Endothelial cell of umbilical vein (primary cell): ENCODE data around the gene CPA1. TPM values are rescaled to one million over a fixed set of nuclear protein-coding genes. Genes with fewer than 3 reads are reported as not detected.

Experiments used
- BruUV-seq: library from RNA; stranded (reverse); fragments of 400-500 nt; replicated peaks from 2 replicates; lab custom pipeline; 2021; lab: Mats Ljungman, UMichigan
- CTCF ChIA-PET: fragments of 300-600, 350-600 bp; sonication (Branson Sonifier 250); formaldehyde crosslinking; loops from one replicate; lab custom pipeline; 2021; ENCODE audit warnings: antibody characterized with exemption, inconsistent platforms; lab: Charles Lee
- POLR2A ChIA-PET: fragments of 300-600, 350-600 bp; sonication (Branson Sonifier 250); formaldehyde crosslinking; loops from one replicate; lab custom pipeline; 2021; ENCODE audit warnings: antibody characterized with exemption, inconsistent platforms; lab: Charles Lee
- DNase-seq: peaks from one replicate; pipeline ENCODE4 v3.0.0-alpha.2; 2011; ENCODE audit warnings: low read depth, low spot score
- FAIRE-seq: peaks from 2 replicates; lab custom pipeline; 2011; peaks lifted over from hg19 to GRCh38; lab: Jason Lieb, UNC
- H2AFZ ChIP-seq: 2 replicates; pipeline ENCODE4 v1.6.0; 2012; ENCODE audit warnings: low read depth, low read length, control low read depth, inconsistent platforms
- H3K27ac ChIP-seq: 2 replicates; pipeline ENCODE4 v1.5.1; 2011; ENCODE audit warnings: low read depth, mild to moderate bottlenecking, control low read depth, low read length, moderate library complexity; ENCODE audit not compliant: insufficient read depth
- H3K27me3 ChIP-seq, 2 experiments: 2 replicates each; pipeline versions ENCODE4 v1.6.0 to v1.6.1; 2011; ENCODE audit warnings: low read length in 2 of 2, mixed read lengths in 1 of 2; ENCODE audit not compliant: control insufficient read depth in 2 of 2, insufficient read depth in 2 of 2
- H3K36me3 ChIP-seq, 2 experiments: 2 replicates in 1 of 2; 3 replicates in 1 of 2; pipeline ENCODE4 v1.5.1; 2011; ENCODE audit warnings: low read length in 2 of 2, mild to moderate bottlenecking in 1 of 2, moderate library complexity in 1 of 2; ENCODE audit not compliant: control insufficient read depth in 2 of 2, insufficient read depth in 2 of 2; ENCODE audit errors: extremely low read depth in 1 of 2
- H3K4me1 ChIP-seq: 3 replicates; pipeline ENCODE4 v1.5.1; 2011; ENCODE audit warnings: mild to moderate bottlenecking, low read length; ENCODE audit not compliant: control insufficient read depth, insufficient read depth; ENCODE audit errors: extremely low read depth
- H3K4me2 ChIP-seq: 2 replicates; pipeline ENCODE4 v1.6.1; 2011; ENCODE audit warnings: low read length, control low read depth, mixed read lengths; ENCODE audit not compliant: insufficient read depth
- H3K4me3 ChIP-seq, 3 experiments: fragments of 200-600 bp in 1 of 3; sonication (generic), shearing (Covaris generic) in 1 of 3; replicated peaks in 1 of 3; 2 replicates each; pipeline ENCODE4 v1.5.1; 2011 to 2016; ENCODE audit warnings: control low read depth in 3 of 3, low read length in 3 of 3, mild to moderate bottlenecking in 2 of 3, inconsistent platforms in 1 of 3, low read depth in 1 of 3, moderate library complexity in 1 of 3; ENCODE audit not compliant: insufficient read depth in 1 of 3
- H3K79me2 ChIP-seq: 2 replicates; pipeline ENCODE4 v1.6.0; 2012; ENCODE audit warnings: low read length, inconsistent platforms; ENCODE audit not compliant: control insufficient read depth, insufficient read depth
- H3K9ac ChIP-seq: replicated peaks from 2 replicates; pipeline ENCODE3; 2011; ENCODE audit warnings: low read length, control low read depth; ENCODE audit not compliant: insufficient read depth; ENCODE audit errors: extremely low read depth
- H3K9me1 ChIP-seq: replicated peaks from 3 replicates; pipeline ENCODE4 v1.6.0; 2011; ENCODE audit warnings: mild to moderate bottlenecking, low read length; ENCODE audit not compliant: control insufficient read depth, insufficient read depth; ENCODE audit errors: extremely low read depth
- H3K9me3 ChIP-seq: replicated peaks from 2 replicates; pipeline ENCODE4 v1.5.1; 2012; ENCODE audit warnings: low read length, inconsistent platforms; ENCODE audit not compliant: control insufficient read depth, insufficient read depth
- H4K20me1 ChIP-seq: replicated peaks from 2 replicates; pipeline ENCODE3; 2011; ENCODE audit warnings: mild to moderate bottlenecking, low read length; ENCODE audit not compliant: control insufficient read depth, insufficient read depth; ENCODE audit errors: extremely low read depth
- CTCF ChIP-seq, 2 donors: IDR thresholded peaks; 1 replicate in 1 of 2; 2 replicates in 1 of 2; pipeline ENCODE4 v1.5.1; 2011; ENCODE audit warnings: low read length in 2 of 2, mild to moderate bottlenecking in 2 of 2, moderate library complexity in 2 of 2, control low read depth in 1 of 2, inconsistent platforms in 1 of 2, low read depth in 1 of 2; ENCODE audit not compliant: insufficient read depth in 1 of 2; ENCODE audit errors: extremely low read depth in 1 of 2
- EZH2 ChIP-seq: IDR thresholded peaks from 2 replicates; pipeline ENCODE4 v1.6.1; 2012; ENCODE audit warnings: borderline replicate concordance, low read depth, mild to moderate bottlenecking, moderate library complexity, low read length, inconsistent platforms; ENCODE audit not compliant: severe bottlenecking
- FOS ChIP-seq: IDR thresholded peaks from 2 replicates; pipeline ENCODE4 v1.6.1; 2011; ENCODE audit warnings: mild to moderate bottlenecking, low read length, moderate library complexity, borderline replicate concordance; ENCODE audit not compliant: insufficient read depth
- GATA2 ChIP-seq: IDR thresholded peaks from 2 replicates; pipeline ENCODE4 v1.7.0; 2011; ENCODE audit warnings: low read depth, mild to moderate bottlenecking, moderate library complexity, mixed read lengths, low read length; ENCODE audit not compliant: insufficient read length, insufficient read depth
- JUN ChIP-seq: IDR thresholded peaks from 2 replicates; pipeline ENCODE4 v1.6.1; 2011; ENCODE audit warnings: borderline replicate concordance, low read depth; ENCODE audit not compliant: insufficient read length, insufficient read depth
- MAX ChIP-seq: IDR thresholded peaks from 2 replicates; pipeline ENCODE4 v1.6.1; 2011; ENCODE audit not compliant: insufficient read depth, insufficient read length
- MYC ChIP-seq: IDR thresholded peaks from one replicate; pipeline ENCODE4 v1.6.1; 2011; ENCODE audit warnings: mild to moderate bottlenecking, low read depth, low read length
- POLR2A ChIP-seq: IDR thresholded peaks from 2 replicates; pipeline ENCODE4 v1.6.1; 2012; ENCODE audit warnings: low read depth, mild to moderate bottlenecking, control low read depth, low read length
- POLR2AphosphoS5 ChIP-seq: IDR thresholded peaks from 2 replicates; pipeline ENCODE4 v1.6.1; 2012; ENCODE audit warnings: low read depth, mild to moderate bottlenecking, control low read depth, low read length, moderate library complexity; ENCODE audit not compliant: insufficient read depth
- dilution Hi-C: fragments of 300-500 bp; cut with MboI; formaldehyde crosslinking; loops from one replicate; pipeline ENCODE4 v1.15.0; 2019; ENCODE audit warnings: low sequenced_read_pairs; ENCODE audit not compliant: extremely low pct_ligation_motif_present
- intact Hi-C: fragments of 100-400 bp; cut with micrococcal nuclease; formaldehyde crosslinking; loops from one replicate; pipeline ENCODE4 v1.10.0; 2022
- polyA plus RNA-seq, 4 experiments: library from polyadenylated mRNA; depleted of rRNA in 3 of 4; stranded (reverse) in 3 of 4; unstranded in 1 of 4; fragments of >200 nt; gene quantifications; 2 replicates each; pipeline versions ENCODE4 v1.2.1 to v1.2.3, GENCODE V29; 2011 to 2012; ENCODE audit warnings: missing spikeins in 1 of 4
- total RNA-seq: library from RNA; stranded (reverse); gene quantifications from 2 replicates; pipeline ENCODE4 v1.2.3, GENCODE V29; 2021

Gene CPA1
- total and polyA plus RNA-seq, 2 donors (not counting 3 experiments of a cell fraction or from before 2014, with no cell fraction given), result not detected

- Histone ChIP-seq H3K4me1 (peaks cover 1% of the 10 kb centered on the region), H3K9me1 (no peaks in the 10 kb centered on the region), H3K9ac (no peak overlapping the region), H3K9me3 (no peaks in the 10 kb centered on the region), H4K20me1 (no peaks in the 10 kb centered on the region), H3K79me2 (no peaks in the 10 kb centered on the region), H3K27ac (no peak overlapping the region), H2AFZ (no peak overlapping the region), H3K36me3 (no peaks in the 10 kb centered on the region), H3K4me2 (no peak overlapping the region), H3K27me3 (no peaks in the 10 kb centered on the region), H3K4me3 (no peak overlapping the region)
- no peak for DNase-seq
- ChIA-PET CTCF (no interaction called here), POLR2A (no interaction called here)
- no peak for TF ChIP-seq CTCF (IDR thresholded peaks at IDR 0.05; ENCODE audit: extremely low read depth in 1 of 2, insufficient read depth in 1 of 2, low read depth in 1 of 2, low read length in 2 of 2)
- no peak for TF ChIP-seq POLR2A
- intact Hi-C loops (no loop called here), dilution Hi-C loops (no loop called here)
- BruUV-seq, result no TSS peak
- no peak for FAIRE-seq
Measured at GRCh38 chr7:130361681-130362080, 18.6 kb upstream of the CPA1 start.

- BruUV-seq, result no TSS peak
- dilution Hi-C loops, result no loop called here
- CTCF ChIA-PET, result no interaction called here
- Histone ChIP-seq H2AFZ (no peak overlapping the region), H3K36me3 (no peaks in the 10 kb centered on the region), H4K20me1 (no peaks in the 10 kb centered on the region), H3K4me2 (no peak overlapping the region), H3K9me1 (no peaks in the 10 kb centered on the region), H3K9ac (no peak overlapping the region), H3K27ac (no peak overlapping the region), H3K9me3 (no peaks in the 10 kb centered on the region), H3K4me3 (no peak overlapping the region), H3K79me2 (no peaks in the 10 kb centered on the region), H3K4me1 (no peaks in the 10 kb centered on the region), H3K27me3 (no peaks in the 10 kb centered on the region)
- intact Hi-C loops, result no loop called here
- FAIRE-seq (no peak), DNase-seq (no peak)
- POLR2A ChIA-PET, result no interaction called here
- TF ChIP-seq EZH2 (no peak), CTCF (IDR thresholded peaks at IDR 0.05; ENCODE audit: extremely low read depth in 1 of 2, insufficient read depth in 1 of 2, low read depth in 1 of 2, low read length in 2 of 2) (no peak), GATA2 (no peak), JUN (no peak), POLR2AphosphoS5 (no peak), POLR2A (no peak), MAX (no peak), FOS (no peak), MYC (no peak)
Measured at GRCh38 chr7:130362251-130362816, 18.0 kb upstream of the CPA1 start.
